ENCODE data around the gene EPOP.

DNA sequence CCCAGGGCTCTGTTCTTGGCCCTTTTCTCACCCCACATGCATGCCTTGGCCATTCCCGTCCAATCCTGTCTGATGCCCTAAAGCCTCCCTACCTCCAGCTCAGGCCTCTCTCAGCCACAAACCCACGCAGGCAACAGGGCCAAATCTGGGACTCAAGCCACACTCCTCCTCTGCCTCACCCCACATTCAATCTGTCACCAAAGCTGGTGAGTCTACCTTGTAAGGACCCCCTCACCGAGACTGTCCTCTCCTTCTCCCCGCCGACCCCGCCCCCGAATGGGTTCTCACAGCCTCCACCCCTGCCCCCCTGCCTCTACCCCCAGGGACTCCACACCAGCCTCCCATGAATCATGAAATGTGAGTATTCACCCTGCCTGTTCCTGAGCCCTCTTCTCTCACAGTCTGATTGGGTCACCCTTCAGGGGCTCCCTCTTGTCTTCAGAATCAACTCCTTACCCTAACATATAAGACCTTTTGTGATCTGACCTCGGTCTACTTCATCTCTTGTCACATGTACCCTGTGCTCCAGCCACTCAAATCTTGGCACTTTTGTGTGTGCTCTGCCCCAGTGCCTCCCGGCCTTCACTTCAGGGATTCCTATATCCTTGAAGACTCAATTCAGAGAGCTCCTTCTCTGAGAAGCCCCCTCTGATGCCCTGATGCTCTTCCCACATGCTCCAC lies 10.7 kb downstream of the EPOP start:
- no peak for TF ChIP-seq CTCF (IDR thresholded peaks at IDR 0.05; ENCODE audit: insufficient read depth, low read length, poor library complexity, severe bottlenecking)
- no peak for TF ChIP-seq EZH2phosphoT487 (conservative IDR thresholded peaks at IDR 0.05; ENCODE audit: low read length)
